Anterior cingulate cortex (tissue), 58 donors: ENCODE results near the gene SLK.

Source experiments
- DNase-seq, 58 donors: peaks; one replicate each; lab custom pipeline; 2025; lab: John Stamatoyannopoulos, UW

Gene SLK

GRCh38 chr10:104045151-104046089 lies 78.5 kb downstream of the SLK start:
- DNase-seq, result peak in 44 of 58 donors; percentile 8 to 76 (median 41)

DNA sequence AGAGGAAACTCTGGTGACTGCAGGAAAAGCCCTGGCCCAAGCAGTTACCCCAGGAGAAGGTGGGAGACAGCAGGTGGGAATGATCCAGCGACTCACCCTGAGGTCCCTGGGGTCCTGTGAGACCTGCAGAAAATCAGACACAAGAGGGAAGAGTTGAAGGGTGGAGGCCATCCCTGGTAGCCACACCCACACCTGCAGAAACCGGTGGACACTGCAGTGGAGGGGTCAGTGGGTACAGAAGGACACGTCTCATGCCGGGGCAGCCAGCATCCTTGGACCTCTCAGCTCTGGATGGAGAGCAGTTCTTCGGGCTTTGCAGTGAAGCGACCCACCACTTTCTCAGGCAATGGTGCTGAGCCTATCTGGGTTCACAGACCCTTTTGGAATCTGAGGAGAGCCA lies 79.7 kb downstream of the SLK start:
- DNase-seq, result no peak

GRCh38 chr10:104049504-104050250 lies 82.7 kb downstream of the SLK start:
- no peak for DNase-seq

DNA sequence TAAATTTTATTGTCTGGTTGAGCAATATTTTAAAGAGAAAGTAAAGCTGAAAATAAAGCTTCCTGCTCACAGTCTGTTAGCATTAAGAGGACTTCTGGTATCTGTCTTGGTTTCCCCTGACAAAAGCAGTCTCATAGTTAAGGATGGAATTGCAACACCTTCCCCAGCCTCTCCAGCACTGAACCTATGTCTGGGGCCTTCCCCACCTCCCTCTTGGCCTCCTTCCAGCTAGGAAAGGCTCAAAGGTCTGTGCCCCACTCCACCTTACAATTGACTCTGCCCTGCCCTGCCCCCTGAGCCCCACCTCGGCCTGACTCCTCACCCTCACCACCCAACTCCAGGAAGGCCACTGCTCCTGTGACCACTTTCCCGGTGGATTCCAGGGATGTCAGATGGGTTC lies 85.5 kb downstream of the SLK start:
- no peak for DNase-seq

- no peak for DNase-seq
Observed at GRCh38 chr10:104053201-104053600, 86.3 kb downstream of the SLK start.

GRCh38 chr10:104054430-104054829 lies 87.5 kb downstream of the SLK start:
- no peak for DNase-seq

- DNase-seq, result no peak
Observed at GRCh38 chr10:104056619-104057273, 89.8 kb downstream of the SLK start.

DNA sequence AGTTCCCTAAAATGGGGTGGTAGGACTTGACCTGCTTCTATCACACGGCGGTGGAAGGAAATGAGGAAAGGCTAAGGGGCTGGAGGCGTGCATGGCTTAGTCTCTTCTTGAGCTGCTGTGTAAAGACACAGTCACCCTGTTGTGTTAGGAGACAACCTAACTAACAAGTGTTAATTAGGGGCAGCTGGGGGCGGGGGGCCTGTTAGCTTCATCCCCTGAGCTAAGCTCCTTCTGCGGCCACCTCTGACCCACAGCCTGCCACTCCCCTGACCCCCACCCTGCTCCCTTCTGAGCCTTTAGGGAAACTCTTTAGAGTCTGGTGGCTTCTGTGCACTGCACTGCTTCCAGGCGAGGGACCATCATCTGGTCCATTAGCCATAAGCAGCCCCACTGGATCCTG lies 90.8 kb downstream of the SLK start:
- DNase-seq, result no peak

DNA sequence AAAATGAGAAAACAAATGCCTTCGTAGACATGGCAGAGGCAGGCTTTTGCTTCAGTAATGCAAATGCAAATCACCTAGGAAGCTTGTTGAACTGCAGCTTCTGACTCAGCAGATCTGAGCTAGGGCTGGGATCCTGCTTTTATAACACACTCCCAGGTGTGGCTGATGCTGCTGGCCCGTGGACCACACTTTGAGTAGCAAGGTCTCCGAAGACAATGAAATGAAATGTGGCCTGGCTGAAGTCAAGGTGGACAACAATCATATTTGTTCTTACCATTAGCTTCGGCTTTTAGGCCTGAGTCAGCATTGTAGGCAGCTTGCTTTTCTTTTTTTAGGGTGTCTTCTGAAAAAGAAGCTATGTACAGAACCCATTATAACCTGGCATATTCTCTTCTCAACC lies 92.4 kb downstream of the SLK start:
- DNase-seq, result no peak

DNA sequence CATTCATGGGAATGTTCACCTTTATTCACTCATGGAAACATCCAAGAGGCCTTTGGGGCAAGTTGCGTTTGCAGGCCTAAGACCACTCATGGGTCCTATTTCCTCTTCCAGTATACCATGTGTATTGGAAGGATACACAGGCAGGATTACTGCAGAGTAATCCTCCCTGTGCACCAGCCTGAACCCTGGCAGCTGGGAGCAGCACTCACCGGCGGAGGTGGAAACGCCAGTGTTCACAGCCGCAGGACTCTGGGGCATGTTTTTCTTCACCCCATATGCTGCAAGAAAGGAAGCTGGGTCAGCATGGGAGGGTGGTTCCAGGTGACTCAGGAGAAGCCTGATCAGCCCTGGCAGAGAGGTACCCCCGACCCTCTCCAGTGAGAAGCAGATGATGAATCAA lies 94.3 kb downstream of the SLK start:
- DNase-seq, result no peak

DNA sequence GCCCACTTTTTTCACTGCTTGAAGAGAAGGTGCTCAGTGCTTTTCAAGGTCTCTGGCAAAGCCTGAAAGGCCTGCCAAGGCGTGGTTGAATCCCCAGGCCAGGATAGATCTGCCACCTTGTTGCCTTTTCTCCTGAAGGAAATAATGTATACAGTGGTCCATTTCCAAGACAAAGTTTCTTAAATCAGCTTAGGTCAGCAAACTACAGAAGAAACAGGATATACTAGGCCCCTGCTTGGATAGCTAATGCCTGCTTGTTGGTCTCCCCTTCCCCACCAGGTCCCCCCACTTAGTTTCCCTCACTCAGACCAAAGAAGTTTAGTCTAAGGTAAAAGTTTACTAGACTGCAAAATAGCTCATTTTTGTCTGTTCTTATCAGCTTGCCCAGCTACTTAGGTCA lies 98.8 kb downstream of the SLK start:
- no peak for DNase-seq

DNA sequence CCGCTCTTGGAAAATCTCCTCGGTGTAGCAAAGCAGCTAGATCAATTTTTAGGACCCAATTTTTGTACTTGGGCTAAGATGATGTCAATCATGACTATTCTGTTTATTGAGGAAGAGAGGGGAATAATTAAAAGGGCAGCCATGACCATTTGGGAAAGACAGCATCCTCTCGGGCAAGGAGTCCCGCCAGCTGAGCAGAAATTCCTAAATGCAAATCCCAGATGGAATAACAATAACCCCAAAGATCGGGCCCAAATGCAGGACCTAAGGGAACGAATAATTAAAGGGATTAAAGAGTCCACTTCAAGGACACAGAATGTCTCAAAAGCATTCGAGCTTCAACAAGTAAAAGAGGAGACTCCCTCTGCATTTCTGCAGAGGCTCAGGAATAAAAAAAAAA lies 100.0 kb downstream of the SLK start:
- no peak for DNase-seq

GRCh38 chr10:104067525-104067924 lies 100.6 kb downstream of the SLK start:
- no peak for DNase-seq

GRCh38 chr10:104069613-104070012 lies 102.7 kb downstream of the SLK start:
- DNase-seq, result no peak

- DNase-seq, result no peak
Observed at GRCh38 chr10:104072786-104073185, 105.8 kb downstream of the SLK start.

- no peak for DNase-seq
Observed at GRCh38 chr10:104074505-104074904, 107.6 kb downstream of the SLK start.

DNA sequence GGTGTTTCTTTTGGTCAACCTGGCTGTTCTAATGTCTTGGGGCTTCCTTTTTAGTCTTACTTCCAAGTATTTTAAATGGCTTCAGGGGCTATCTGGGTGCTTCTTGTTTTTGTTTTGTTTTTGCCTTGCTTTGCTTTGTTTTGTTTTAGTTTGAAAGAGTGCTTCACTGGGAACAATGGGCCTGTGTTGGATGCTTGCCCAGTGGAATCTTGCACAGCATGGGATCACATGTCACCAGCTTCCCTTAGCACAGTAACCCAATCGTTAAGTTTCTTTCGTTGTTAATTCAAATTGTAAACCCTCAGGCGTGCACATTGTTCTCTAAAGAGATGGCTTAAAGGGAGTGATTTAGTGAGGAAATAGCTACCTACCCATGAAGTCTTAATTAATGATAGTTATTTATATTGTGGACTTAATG lies 109.8 kb downstream of the SLK start:
- peak in 42 of 58 donors; percentile 2 to 85 (median 31) for DNase-seq

DNA sequence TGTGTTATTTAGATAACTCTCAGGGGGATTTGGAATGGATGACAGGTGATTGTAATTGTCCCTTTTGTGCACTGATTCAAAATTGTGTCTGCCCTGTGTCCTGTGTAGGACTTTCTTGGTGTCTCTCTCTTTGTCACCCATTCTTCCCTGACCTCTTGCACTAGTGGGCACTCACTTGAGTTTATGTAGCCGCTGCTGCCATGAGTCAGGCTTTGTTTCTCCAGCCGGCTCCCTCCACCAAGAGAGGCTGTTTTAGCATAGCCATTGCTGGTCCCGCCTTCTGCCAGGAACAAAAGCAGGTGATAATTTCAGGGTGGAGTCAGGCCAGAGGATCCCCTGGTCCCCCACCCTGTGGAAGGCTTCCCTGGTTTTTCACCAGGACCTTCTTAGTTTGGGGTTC lies 110.3 kb downstream of the SLK start:
- DNase-seq, result peak in 7 of 58 donors; percentile 4 to 23 (median 7)

DNA sequence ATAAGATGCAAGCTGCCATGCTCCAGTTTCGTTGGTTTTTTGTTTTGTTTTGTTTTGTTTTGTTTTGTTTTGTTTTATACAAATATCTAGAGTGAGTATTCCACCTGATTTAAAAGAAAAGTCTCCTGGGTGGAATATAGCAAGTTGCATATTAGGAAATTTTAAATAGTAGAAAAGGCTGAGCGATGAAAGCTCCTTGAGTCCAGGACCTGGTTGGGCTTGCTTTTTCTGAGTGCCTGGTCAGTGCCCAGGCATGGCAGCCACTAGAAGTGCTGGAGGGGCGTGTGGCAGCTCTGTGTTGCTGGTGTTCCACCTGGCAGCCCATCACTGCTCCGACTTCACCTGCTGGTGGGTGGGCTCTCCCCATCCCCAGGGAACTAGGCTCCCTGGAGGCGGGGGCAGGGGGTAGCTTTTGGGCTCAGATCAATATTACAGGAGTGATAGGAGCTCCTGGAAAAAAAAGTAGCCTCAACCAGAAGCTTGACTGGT lies 110.8 kb downstream of the SLK start:
- DNase-seq, result no peak
